Stimulated activated CD8-positive, alpha-beta memory T cell treated with anti-CD3 and anti-CD28 coated beads, Interleukin-15, amount 100 ng/mL, for 24 hours (primary cell): ENCODE measurements around the gene SMCHD1.

Source experiments
- DNase-seq: peaks from one replicate; pipeline ENCODE4 v3.0.0-alpha.2; 2020; ENCODE audit warnings: low read depth

SMCHD1 gene

GRCh38 chr18:2853173-2853925 is 197.8 kb downstream of the SMCHD1 start:
- no peak for DNase-seq

GRCh38 chr18:2853926-2854664 is 198.6 kb downstream of the SMCHD1 start:
- DNase-seq, result no peak
